ENCODE data around the gene HPCAL1. TPM values are rescaled to one million over a fixed set of nuclear protein-coding genes. Genes with fewer than 3 reads are reported as not detected.

Gene HPCAL1
- total and polyA plus RNA-seq, 10 of the 15 experiments (the other 5 are each of a cell fraction or from before 2014, with no cell fraction given), result 0.40 to 12.8 (median 7.9) TPM

DNA sequence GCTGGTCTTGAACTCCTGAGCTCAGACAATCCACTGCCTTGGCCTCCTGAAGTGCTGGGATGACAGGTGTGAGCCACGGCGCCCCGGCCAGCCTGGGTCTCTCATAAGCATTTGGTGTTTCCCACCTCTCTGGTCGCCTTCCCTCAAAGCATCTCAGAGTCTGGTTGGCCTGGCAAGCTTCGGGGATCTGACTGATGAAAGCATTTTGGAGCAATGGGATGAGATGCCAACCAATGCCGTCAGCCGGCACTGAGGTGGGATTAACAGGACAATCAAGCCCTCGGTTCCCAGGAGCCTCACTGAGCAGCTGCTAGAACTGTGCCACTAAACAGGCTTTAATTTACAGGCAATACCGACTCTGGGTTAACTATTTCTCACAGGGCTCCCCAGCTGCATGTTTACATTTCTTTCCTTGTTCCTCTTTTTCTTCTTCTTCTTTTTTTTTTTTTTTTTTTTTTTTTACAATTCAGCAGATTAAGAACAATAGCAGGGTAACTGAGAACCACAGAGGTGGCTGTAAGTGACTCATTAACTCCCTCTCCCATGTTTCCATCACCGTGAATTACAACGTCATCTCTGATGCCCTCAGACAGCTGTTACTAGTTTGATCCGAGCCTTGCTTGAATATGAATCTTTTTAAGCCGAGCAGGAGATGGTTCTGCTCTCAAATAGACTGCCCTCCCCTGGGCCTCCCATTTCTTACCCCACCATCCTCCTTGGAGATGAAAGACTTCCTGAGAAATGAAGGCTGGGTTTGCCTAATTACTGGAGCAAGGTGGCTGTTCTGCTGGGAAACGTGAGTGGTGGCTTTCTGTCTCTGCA, 107.5 kb downstream of the HPCAL1 start (continued):
- TF ChIP-seq, protein P1, sequence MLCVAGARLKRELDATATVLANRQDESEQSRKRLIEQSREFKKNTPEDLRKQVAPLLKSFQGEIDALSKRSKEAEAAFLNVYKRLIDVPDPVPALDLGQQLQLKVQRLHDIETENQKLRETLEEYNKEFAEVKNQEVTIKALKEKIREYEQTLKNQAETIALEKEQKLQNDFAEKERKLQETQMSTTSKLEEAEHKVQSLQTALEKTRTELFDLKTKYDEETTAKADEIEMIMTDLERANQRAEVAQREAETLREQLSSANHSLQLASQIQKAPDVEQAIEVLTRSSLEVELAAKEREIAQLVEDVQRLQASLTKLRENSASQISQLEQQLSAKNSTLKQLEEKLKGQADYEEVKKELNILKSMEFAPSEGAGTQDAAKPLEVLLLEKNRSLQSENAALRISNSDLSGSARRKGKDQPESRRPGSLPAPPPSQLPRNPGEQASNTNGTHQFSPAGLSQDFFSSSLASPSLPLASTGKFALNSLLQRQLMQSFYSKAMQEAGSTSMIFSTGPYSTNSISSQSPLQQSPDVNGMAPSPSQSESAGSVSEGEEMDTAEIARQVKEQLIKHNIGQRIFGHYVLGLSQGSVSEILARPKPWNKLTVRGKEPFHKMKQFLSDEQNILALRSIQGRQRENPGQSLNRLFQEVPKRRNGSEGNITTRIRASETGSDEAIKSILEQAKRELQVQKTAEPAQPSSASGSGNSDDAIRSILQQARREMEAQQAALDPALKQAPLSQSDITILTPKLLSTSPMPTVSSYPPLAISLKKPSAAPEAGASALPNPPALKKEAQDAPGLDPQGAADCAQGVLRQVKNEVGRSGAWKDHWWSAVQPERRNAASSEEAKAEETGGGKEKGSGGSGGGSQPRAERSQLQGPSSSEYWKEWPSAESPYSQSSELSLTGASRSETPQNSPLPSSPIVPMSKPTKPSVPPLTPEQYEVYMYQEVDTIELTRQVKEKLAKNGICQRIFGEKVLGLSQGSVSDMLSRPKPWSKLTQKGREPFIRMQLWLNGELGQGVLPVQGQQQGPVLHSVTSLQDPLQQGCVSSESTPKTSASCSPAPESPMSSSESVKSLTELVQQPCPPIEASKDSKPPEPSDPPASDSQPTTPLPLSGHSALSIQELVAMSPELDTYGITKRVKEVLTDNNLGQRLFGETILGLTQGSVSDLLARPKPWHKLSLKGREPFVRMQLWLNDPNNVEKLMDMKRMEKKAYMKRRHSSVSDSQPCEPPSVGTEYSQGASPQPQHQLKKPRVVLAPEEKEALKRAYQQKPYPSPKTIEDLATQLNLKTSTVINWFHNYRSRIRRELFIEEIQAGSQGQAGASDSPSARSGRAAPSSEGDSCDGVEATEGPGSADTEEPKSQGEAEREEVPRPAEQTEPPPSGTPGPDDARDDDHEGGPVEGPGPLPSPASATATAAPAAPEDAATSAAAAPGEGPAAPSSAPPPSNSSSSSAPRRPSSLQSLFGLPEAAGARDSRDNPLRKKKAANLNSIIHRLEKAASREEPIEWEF (IDR thresholded peaks at IDR 0.05; ENCODE audit: insufficient replicate concordance, low read depth, low read length), result peak; percentile 54
- TF ChIP-seq CHD1 (IDR thresholded peaks at IDR 0.05; ENCODE audit: low read depth, low read length) (no peak), IRF4 (IDR thresholded peaks at IDR 0.05; ENCODE audit: low read depth, low read length) (0 out of 2 replicates have a peak, but pooled peaks have one; percentile 6), MTA3 (IDR thresholded peaks at IDR 0.05; ENCODE audit: borderline replicate concordance, low read length) (0 out of 2 replicates have a peak, but pooled peaks have one; percentile 51), CREB1 (IDR thresholded peaks at IDR 0.05; ENCODE audit: low read depth) (peak; percentile 92), MEF2B (IDR thresholded peaks at IDR 0.05; ENCODE audit: partially characterized antibody, poor library complexity, severe bottlenecking) (peak; percentile 50), NFYB (IDR thresholded peaks at IDR 0.05; ENCODE audit: insufficient read depth, low read depth, low read length) (no peak)
- TF ChIP-seq, protein P2, sequence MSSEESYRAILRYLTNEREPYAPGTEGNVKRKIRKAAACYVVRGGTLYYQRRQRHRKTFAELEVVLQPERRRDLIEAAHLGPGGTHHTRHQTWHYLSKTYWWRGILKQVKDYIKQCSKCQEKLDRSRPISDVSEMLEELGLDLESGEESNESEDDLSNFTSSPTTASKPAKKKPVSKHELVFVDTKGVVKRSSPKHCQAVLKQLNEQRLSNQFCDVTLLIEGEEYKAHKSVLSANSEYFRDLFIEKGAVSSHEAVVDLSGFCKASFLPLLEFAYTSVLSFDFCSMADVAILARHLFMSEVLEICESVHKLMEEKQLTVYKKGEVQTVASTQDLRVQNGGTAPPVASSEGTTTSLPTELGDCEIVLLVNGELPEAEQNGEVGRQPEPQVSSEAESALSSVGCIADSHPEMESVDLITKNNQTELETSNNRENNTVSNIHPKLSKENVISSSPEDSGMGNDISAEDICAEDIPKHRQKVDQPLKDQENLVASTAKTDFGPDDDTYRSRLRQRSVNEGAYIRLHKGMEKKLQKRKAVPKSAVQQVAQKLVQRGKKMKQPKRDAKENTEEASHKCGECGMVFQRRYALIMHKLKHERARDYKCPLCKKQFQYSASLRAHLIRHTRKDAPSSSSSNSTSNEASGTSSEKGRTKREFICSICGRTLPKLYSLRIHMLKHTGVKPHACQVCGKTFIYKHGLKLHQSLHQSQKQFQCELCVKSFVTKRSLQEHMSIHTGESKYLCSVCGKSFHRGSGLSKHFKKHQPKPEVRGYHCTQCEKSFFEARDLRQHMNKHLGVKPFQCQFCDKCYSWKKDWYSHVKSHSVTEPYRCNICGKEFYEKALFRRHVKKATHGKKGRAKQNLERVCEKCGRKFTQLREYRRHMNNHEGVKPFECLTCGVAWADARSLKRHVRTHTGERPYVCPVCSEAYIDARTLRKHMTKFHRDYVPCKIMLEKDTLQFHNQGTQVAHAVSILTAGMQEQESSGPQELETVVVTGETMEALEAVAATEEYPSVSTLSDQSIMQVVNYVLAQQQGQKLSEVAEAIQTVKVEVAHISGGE (CRISPR knock-in tag; IDR thresholded peaks at IDR 0.05), result no peak
- TF ChIP-seq, protein P3, sequence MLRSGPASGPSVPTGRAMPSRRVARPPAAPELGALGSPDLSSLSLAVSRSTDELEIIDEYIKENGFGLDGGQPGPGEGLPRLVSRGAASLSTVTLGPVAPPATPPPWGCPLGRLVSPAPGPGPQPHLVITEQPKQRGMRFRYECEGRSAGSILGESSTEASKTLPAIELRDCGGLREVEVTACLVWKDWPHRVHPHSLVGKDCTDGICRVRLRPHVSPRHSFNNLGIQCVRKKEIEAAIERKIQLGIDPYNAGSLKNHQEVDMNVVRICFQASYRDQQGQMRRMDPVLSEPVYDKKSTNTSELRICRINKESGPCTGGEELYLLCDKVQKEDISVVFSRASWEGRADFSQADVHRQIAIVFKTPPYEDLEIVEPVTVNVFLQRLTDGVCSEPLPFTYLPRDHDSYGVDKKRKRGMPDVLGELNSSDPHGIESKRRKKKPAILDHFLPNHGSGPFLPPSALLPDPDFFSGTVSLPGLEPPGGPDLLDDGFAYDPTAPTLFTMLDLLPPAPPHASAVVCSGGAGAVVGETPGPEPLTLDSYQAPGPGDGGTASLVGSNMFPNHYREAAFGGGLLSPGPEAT (IDR thresholded peaks at IDR 0.05; ENCODE audit: low read depth), result peak; percentile 91
- TF ChIP-seq, protein P4, sequence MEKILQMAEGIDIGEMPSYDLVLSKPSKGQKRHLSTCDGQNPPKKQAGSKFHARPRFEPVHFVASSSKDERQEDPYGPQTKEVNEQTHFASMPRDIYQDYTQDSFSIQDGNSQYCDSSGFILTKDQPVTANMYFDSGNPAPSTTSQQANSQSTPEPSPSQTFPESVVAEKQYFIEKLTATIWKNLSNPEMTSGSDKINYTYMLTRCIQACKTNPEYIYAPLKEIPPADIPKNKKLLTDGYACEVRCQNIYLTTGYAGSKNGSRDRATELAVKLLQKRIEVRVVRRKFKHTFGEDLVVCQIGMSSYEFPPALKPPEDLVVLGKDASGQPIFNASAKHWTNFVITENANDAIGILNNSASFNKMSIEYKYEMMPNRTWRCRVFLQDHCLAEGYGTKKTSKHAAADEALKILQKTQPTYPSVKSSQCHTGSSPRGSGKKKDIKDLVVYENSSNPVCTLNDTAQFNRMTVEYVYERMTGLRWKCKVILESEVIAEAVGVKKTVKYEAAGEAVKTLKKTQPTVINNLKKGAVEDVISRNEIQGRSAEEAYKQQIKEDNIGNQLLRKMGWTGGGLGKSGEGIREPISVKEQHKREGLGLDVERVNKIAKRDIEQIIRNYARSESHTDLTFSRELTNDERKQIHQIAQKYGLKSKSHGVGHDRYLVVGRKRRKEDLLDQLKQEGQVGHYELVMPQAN (conservative IDR thresholded peaks at IDR 0.05), result no peak; the same call in 1 of the 2 replicates
